Left lung (tissue), 10 donors: Measurements from ENCODE around the gene FTHL17. TPM values are rescaled to one million over a fixed set of nuclear protein-coding genes. Genes with fewer than 3 reads are reported as not detected.
A peak's percentile ranks its signal among the peaks of the same experiment; 100 is the strongest.

Source experiments
- ATAC-seq: fragments of 200-7000 bp; cut with Tn5 transposase; one replicate; pipeline ENCODE4 v1.9.1; 2020; ENCODE audit warnings: moderate library complexity
- DNase-seq, 4 donors: peaks; one replicate each; pipeline ENCODE4 v3.0.0-alpha.2; 2013 to 2020
- H3K27ac ChIP-seq, 2 donors: fragments of 200-600 bp; sonication (generic) in 1 of 2; one replicate each; pipeline versions ENCODE4 v1.5.0 to v1.8.0; 2020 to 2021
- H3K27me3 ChIP-seq, 2 donors: fragments of 200-600 bp; sonication (generic) in 1 of 2; one replicate each; pipeline versions ENCODE4 v1.5.0 to v1.8.0; 2020 to 2021
- H3K36me3 ChIP-seq, 2 donors: fragments of 200-600 bp; sonication (generic) in 1 of 2; one replicate each; pipeline versions ENCODE4 v1.5.0 to v1.8.0; 2020 to 2021
- H3K4me1 ChIP-seq, 2 donors: fragments of 200-600 bp; one replicate each; pipeline ENCODE4 v1.8.0; 2021
- H3K4me3 ChIP-seq, 2 donors: fragments of 200-600 bp; sonication (generic) in 1 of 2; one replicate each; pipeline versions ENCODE4 v1.5.0 to v1.8.0; 2020 to 2021; ENCODE audit warnings: mild to moderate bottlenecking in 1 of 2
- H3K9me3 ChIP-seq, 2 donors: fragments of 200-600 bp; sonication (generic) in 1 of 2; one replicate each; pipeline versions ENCODE4 v1.5.0 to v1.8.0; 2020 to 2021
- intact Hi-C, 2 donors: fragments of 100-400 bp; cut with DNase I; formaldehyde crosslinking; loops; one replicate each; pipeline versions ENCODE4 v1.11.2 to v1.14.2; 2022
- polyA plus RNA-seq, 6 donors: library from polyadenylated mRNA; unstranded; fragments of 120-200 nt; gene quantifications; one replicate each; pipeline ENCODE4 v1.2.1, GENCODE V29; 2013; ENCODE audit not compliant: insufficient read length in 6 of 6
- total RNA-seq, 2 donors: library from RNA; stranded (reverse); fragmentation: NEBNext Ultra II Directional; extraction: Animal tissue kit (Norgen Biotek cat#: 25700); gene quantifications; one replicate each; pipeline ENCODE4 v1.2.1, GENCODE V29; 2021
- TF ChIP-seq, protein P1 (sequence below), 2 donors: fragments of 200-600 bp; sonication (generic) in 1 of 2; IDR thresholded peaks; one replicate each; pipeline versions ENCODE4 v1.5.0 to v1.8.0; 2021; ENCODE audit warnings: antibody characterized with exemption in 2 of 2
- donor health status: DM: no; HTN: yes; CAD: no.
- donor health status: DM: no; HTN: no; CAD: no.

Gene FTHL17
- total and polyA plus RNA-seq, 8 donors = not detected

DNA sequence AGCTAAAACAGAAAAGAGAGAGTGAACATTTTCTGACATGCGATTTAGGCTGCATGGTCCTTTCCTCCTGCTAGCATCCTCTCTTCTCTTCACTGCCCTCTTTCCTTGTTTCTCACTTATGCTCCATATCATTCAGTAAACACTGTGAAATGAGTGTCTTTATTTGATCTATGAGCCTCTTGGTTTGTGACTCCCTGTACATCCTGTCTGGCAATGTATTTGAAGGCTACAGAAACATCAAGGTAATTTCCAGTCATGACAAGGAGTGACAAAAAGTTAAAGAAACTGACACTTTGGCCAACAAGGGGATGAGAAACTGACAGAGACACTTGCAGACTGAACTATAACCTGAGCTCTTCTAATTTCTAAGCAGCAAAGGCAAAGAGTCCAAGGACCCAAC is 8.7 kb downstream of the FTHL17 start:
- Histone ChIP-seq H3K27me3 (no peaks in the 10 kb centered on the region), H3K4me3 (no peak overlapping the region), H3K36me3 (no peaks in the 10 kb centered on the region), H3K27ac (no peak overlapping the region), H3K9me3 (no peaks in the 10 kb centered on the region), H3K4me1 (no peaks in the 10 kb centered on the region)
- intact Hi-C loops = no loop called here
- DNase-seq (no peak), ATAC-seq (no peak)
- TF ChIP-seq, protein P1, sequence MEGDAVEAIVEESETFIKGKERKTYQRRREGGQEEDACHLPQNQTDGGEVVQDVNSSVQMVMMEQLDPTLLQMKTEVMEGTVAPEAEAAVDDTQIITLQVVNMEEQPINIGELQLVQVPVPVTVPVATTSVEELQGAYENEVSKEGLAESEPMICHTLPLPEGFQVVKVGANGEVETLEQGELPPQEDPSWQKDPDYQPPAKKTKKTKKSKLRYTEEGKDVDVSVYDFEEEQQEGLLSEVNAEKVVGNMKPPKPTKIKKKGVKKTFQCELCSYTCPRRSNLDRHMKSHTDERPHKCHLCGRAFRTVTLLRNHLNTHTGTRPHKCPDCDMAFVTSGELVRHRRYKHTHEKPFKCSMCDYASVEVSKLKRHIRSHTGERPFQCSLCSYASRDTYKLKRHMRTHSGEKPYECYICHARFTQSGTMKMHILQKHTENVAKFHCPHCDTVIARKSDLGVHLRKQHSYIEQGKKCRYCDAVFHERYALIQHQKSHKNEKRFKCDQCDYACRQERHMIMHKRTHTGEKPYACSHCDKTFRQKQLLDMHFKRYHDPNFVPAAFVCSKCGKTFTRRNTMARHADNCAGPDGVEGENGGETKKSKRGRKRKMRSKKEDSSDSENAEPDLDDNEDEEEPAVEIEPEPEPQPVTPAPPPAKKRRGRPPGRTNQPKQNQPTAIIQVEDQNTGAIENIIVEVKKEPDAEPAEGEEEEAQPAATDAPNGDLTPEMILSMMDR (IDR thresholded peaks at IDR 0.05) = no peak

- no peaks in the 10 kb centered on the region for H3K4me1 ChIP-seq
- no peaks in the 10 kb centered on the region for H3K36me3 ChIP-seq
- intact Hi-C loops = no loop called here
- H3K4me3 ChIP-seq = no peak overlapping the region
- no peak overlapping the region for H3K27ac ChIP-seq
- no peaks in the 10 kb centered on the region for H3K9me3 ChIP-seq
- DNase-seq (no peak), ATAC-seq (no peak)
- H3K27me3 ChIP-seq = no peaks in the 10 kb centered on the region
- TF ChIP-seq, protein P1 (IDR thresholded peaks at IDR 0.05) = no peak
Observed at GRCh38 chrX:31061091-31061490, 10.8 kb downstream of the FTHL17 start.

- Histone ChIP-seq H3K36me3 (no peaks in the 10 kb centered on the region), H3K4me1 (no peaks in the 10 kb centered on the region), H3K27me3 (no peaks in the 10 kb centered on the region), H3K4me3 (no peak overlapping the region), H3K9me3 (no peaks in the 10 kb centered on the region), H3K27ac (no peak overlapping the region)
- TF ChIP-seq, protein P1 (IDR thresholded peaks at IDR 0.05) = no peak
- no peak for ATAC-seq
- intact Hi-C loops = no loop called here
- no peak for DNase-seq
Observed at GRCh38 chrX:31060016-31060415, 11.8 kb downstream of the FTHL17 start.

DNA sequence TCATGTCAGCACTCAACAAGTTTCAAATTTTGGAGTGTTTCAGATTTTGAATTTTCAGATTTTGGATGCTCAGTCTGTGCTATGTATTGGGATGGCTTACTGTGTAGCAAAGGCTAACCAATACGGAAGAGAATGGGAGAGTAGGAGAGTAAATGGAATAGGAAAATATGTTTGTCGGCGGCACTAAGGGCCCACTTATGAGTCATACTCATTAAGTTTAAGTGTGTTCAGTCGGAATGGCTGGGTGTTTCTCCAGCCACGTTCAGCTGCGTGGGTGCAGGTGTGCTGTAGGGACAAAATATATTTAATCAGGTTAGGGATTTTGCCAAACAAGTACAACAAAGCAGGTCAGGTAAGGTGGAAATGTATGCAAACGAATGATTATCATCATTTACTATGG is 13.6 kb downstream of the FTHL17 start:
- DNase-seq = peak in 2 of 4 donors; percentile 5 to 33
- Histone ChIP-seq H3K4me3 (no peak overlapping the region), H3K27me3 (no peaks in the 10 kb centered on the region), H3K27ac (no peak overlapping the region), H3K4me1 (no peaks in the 10 kb centered on the region), H3K9me3 (no peaks in the 10 kb centered on the region), H3K36me3 (no peaks in the 10 kb centered on the region)
- peak; percentile 80 for ATAC-seq
- TF ChIP-seq, protein P1 (IDR thresholded peaks at IDR 0.05) = no peak
- intact Hi-C loops = no loop called here

- no peak for ATAC-seq
- Histone ChIP-seq H3K4me1 (no peaks in the 10 kb centered on the region), H3K27ac (no peak overlapping the region), H3K4me3 (no peak overlapping the region), H3K36me3 (no peaks in the 10 kb centered on the region), H3K27me3 (no peaks in the 10 kb centered on the region), H3K9me3 (no peaks in the 10 kb centered on the region)
- TF ChIP-seq, protein P1 (IDR thresholded peaks at IDR 0.05) = no peak
- intact Hi-C loops = no loop called here
- DNase-seq = no peak
Observed at GRCh38 chrX:31057691-31058090, 14.2 kb downstream of the FTHL17 start.
